Left colon (tissue), 2 donors: ENCODE measurements around the gene C4B. TPM values are rescaled to one million over a fixed set of nuclear protein-coding genes. Genes with fewer than 3 reads are reported as not detected.
"Not testable (repeated sequence)": the region's sequence is repeated elsewhere in the genome, so short reads cannot be mapped to it uniquely, and the experiment has no call there.

Source experiments
- ATAC-seq: fragments of 200-7000 bp; cut with Tn5 transposase; one replicate; pipeline ENCODE4 v1.9.1; 2020; ENCODE audit warnings: mild to moderate bottlenecking, moderate library complexity
- DNase-seq, 2 donors: peaks; one replicate each; pipeline ENCODE4 v3.0.0-alpha.2; 2020
- intact Hi-C, 2 donors: fragments of 100-400 bp; cut with DNase I in 1 of 2; cut with micrococcal nuclease in 1 of 2; formaldehyde crosslinking; loops; one replicate each; pipeline versions ENCODE4 v1.11.2 to v1.14.0; 2022; cut with DNase I, micrococcal nuclease
- total RNA-seq, 2 donors: library from RNA; stranded (reverse); fragmentation: NEBNext Ultra II Directional; extraction: Animal tissue kit (Norgen Biotek cat#: 25700); gene quantifications; one replicate each; pipeline ENCODE4 v1.2.1, GENCODE V29; 2021
- donor health status: DM: no; HTN: no; CAD: no.
- donor health status: DM: yes; HTN: yes; CAD: no.

The C4B gene
- total RNA-seq, 2 donors from 2014 or later = 3.8 to 31.2 TPM

DNA sequence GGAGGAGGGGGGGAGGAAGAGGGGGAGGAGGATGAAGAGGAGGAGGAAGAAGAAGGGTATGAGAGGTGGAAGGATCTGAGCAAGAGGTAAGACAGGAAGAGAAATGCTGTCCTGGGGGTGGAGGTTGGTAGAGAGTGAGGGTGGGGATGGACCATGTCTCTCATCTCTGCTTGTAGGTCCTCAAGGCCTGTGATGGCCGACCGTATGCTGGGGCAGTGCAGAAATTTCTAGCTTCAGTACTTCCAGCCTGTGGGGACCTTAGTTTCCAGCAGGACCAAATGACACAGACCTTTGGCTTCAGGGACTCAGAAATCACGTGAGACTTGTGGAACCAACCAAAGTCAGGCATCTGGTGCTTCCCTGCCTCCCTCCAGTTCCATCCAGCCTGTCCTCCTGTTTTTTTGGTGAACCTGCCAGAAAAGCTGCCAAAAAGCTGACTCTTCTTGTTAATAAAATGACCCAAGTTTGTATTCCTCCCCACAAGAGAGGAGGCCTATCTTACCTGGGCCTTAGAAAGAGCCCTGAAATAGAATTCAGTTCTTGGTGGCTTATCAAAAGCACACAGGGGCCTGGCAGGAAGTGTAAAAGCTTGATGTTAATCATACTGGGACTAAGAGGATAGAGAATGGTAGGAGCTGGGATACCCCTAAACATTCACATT, 35.2 kb upstream of the C4B start:
- ATAC-seq (no peak), DNase-seq (no peak)

GRCh38 chr6:31980195-31980876, 34.3 kb upstream of the C4B start:
- DNase-seq, intact Hi-C loops, ATAC-seq: not testable (repeated sequence)

More for the DNA sequence above, 35.2 kb upstream of the C4B start:
- intact Hi-C loops = no loop called here

GRCh38 chr6:31980998-31981397, 33.6 kb upstream of the C4B start:
- DNase-seq, ATAC-seq, intact Hi-C loops: not testable (repeated sequence)

DNA sequence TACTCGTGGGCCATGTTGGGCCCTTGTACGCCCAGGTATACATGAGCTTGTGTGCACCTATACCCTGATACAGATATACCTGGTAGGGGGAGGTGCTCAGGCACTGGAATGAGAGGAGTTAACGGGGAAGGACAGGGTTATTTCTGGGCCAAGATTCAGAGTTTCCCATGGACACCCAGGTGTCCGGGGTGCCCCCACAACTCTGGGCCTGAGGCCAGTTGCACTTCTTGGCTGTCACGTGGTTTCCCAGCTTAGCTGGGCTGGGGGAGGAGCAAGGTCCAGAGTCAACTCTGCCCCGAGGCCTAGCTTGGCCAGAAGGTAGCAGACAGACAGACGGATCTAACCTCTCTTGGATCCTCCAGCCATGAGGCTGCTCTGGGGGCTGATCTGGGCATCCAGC, 32.9 kb upstream of the C4B start, which contains the start of gene C4A:
Gene C4A, plus strand, starts transcription at position 314 of the 400 bp plus-strand sequence. Its CDS starts 51 bp downstream, at position 365.
- ATAC-seq, DNase-seq, intact Hi-C loops: not testable (repeated sequence)

- ATAC-seq, DNase-seq, intact Hi-C loops: not testable (repeated sequence)
These were observed 25.2 kb upstream of the C4B start for GRCh38 chr6:31989363-31989762.

GRCh38 chr6:31994421-31994820, 20.2 kb upstream of the C4B start:
- DNase-seq, ATAC-seq, intact Hi-C loops: not testable (repeated sequence)

- ATAC-seq, intact Hi-C loops, DNase-seq: not testable (repeated sequence)
These were observed 18.2 kb upstream of the C4B start for GRCh38 chr6:31996385-31996784.

DNA sequence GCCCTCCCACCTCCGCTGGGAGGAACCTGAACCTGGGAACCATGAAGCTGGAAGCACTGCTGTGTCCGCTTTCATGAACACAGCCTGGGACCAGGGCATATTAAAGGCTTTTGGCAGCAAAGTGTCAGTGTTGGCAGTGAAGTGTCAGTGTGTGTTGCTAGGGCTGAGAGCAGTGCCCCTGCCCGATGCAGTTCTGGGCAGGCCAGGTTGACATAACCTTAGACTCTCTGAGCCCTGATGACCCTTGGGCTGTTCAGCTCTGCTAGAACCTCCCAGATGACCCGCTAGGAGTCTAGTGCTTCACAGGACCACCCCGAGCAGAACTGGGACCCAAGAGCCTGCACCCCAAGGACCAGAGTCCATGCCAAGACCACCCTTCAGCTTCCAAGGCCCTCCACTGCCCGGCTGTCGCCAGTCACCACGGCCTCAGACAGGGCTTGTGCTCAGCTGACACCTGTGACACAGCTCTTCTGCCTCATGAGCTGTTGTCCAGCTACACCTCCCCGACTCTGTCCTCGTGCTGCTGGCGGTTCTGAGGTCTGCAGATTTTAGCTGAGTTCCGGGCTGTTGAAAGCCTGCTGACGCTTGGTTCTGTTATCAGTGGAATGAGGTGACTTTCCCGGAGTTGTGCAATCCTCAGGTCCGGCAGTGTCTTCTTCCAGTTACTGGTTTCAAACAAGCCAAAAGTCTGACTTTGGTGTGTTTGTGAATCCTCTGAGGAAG, 11.9 kb upstream of the C4B start:
- DNase-seq, intact Hi-C loops, ATAC-seq: not testable (repeated sequence)

- DNase-seq, ATAC-seq, intact Hi-C loops: not testable (repeated sequence)
These were observed 11.3 kb upstream of the C4B start for GRCh38 chr6:32003301-32003700.

DNA sequence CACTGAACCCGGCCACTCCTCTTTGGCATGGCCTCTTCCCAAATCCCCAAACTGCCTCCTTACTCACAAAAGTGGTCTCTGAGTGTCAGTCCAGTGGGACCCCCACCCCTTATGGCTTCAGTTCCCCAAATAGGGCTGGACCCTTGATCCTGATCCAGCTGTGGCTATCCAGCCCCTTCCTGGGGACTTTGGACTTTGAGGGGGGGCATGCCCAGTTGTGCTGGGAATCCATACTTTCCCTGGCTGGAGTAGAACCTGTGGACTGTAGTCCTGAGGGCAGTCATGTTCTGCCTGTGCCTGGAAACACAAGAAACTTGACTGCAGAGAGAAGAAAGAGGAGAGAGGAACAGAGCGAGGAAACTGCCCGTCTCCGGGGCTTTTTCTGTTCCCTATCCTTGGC, 10.2 kb upstream of the C4B start:
- intact Hi-C loops, DNase-seq, ATAC-seq: not testable (repeated sequence)

DNA sequence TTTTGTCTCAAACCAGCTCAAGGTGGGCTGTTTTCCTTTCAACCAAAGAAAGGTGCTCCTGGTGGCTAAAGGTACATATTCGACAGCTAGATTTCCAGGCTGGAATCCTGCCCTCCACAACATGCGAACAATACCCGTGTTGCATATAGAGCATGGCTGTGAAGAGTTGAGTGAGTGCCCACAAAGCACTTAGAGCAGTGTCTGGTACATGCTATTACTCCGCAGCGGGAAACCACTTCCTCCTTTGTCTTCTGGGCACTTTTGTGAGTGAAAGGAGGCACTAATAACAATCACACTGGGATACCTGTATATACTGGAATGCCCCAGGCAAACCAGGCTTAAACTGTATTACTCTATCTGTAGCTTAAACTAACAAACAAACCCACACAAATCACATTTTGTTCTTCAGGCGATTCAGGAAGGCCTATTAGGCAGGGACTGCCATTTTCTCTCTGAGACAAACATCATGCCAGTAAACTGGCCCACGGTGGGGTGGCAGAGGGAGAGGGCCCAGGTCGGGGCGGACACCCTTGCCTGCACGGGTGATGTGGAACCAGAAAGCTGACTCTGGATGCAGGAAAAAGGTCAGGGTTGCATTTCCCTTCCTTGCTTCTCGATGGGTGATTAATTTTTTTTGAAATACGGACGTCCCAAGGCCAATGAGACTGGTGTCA, 9.6 kb upstream of the C4B start:
- not testable (repeated sequence) for DNase-seq, ATAC-seq

GRCh38 chr6:32005538-32005880, 9.1 kb upstream of the C4B start:
- ATAC-seq, DNase-seq, intact Hi-C loops: not testable (repeated sequence)

More for the DNA sequence above, 9.6 kb upstream of the C4B start:
- intact Hi-C loops = not testable (repeated sequence)

GRCh38 chr6:32005991-32006529, 8.5 kb upstream of the C4B start:
- DNase-seq, intact Hi-C loops, ATAC-seq: not testable (repeated sequence)

DNA sequence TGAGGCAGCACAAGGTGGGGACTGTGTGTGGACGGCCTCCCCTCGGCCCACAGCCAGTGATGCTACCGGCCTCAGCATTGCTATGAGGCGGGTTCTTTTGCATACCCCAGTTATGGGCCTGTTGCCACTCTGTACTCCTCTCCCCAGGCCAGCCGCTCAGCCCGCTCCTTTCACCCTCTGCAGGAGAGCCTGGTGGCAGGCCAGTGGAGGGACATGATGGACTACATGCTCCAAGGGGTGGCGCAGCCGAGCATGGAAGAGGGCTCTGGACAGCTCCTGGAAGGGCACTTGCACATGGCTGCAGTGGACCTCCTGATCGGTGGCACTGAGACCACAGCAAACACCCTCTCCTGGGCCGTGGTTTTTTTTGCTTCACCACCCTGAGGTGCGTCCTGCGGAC, 7.5 kb upstream of the C4B start:
- ATAC-seq, DNase-seq, intact Hi-C loops: not testable (repeated sequence)

DNA sequence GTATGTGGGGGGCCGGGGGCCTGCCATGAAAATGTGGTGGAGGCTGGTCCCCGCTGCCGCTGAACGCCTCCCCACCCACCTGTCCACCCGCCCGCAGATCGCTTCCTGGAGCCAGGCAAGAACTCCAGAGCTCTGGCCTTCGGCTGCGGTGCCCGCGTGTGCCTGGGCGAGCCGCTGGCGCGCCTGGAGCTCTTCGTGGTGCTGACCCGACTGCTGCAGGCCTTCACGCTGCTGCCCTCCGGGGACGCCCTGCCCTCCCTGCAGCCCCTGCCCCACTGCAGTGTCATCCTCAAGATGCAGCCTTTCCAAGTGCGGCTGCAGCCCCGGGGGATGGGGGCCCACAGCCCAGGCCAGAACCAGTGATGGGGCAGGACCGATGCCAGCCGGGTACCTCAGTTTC, 6.6 kb upstream of the C4B start:
- DNase-seq, ATAC-seq, intact Hi-C loops: not testable (repeated sequence)

DNA sequence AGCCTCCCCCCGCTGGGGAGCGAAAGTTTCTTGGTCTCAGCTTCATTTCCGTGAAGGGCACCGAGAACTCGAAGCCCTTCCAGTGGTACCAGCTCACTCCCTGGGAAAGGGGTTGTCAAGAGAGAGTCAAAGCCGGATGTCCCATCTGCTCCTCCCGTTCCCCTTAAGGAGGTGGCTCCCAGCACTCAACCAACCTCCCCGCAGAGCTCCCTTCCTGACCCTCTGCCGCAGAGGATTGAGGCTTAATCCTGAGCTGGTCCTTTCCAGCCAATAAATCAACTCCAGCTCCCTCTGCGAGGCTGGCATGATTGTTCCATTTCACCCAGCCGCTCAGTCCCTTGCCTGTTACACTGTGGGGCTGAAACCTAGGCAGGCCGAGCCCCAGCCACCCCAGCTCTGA, 6.0 kb upstream of the C4B start:
- ATAC-seq, DNase-seq, intact Hi-C loops: not testable (repeated sequence)

- ATAC-seq, intact Hi-C loops, DNase-seq: not testable (repeated sequence)
These were observed 5.1 kb upstream of the C4B start for GRCh38 chr6:32009537-32009936.

DNA sequence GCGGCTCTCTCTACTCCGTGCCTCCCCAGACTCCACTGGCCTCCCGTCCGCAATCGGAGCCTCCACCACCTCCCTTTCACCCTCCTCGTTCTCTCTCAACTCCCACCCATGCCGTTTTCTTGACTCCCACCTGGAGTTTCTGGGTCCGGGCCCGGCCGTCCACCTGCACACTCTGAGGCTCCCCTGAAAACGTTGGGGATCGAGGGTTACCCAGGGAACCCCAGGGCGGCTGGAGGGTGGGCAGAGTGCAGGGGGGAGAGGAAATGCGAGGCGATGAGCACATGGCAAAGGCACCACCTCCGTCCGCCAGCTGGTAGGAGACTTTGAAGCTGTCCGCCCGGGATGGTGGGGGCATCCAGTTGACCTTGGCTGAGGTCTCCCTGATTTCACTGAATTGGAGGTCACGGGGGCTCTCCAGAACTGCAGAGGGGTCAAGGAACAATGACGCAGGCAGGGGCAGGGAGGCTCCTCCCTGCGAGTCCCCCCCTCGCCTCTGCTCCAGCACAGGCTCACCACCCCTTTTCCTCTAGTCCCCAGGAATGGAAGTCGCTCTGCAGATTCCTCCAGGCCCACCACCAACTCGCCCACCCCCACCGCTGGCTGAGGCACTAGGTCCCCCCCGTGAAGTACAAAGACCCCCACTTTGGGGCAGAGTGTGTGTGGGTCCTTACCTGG, 3.6 kb upstream of the C4B start:
- DNase-seq, intact Hi-C loops, ATAC-seq: not testable (repeated sequence)
